Mesodermal cell (in vitro differentiated cells): ENCODE data around the gene MAST4.

Source experiments
- H3K27ac ChIP-seq: 2 replicates; pipeline ENCODE4 v1.7.0; 2013; ENCODE audit warnings: mild to moderate bottlenecking, low read depth, low read length, moderate library complexity; ENCODE audit not compliant: severe bottlenecking
- H3K36me3 ChIP-seq: 2 replicates; pipeline ENCODE4 v1.7.1; 2013; ENCODE audit warnings: mild to moderate bottlenecking, low read length, moderate library complexity; ENCODE audit not compliant: control insufficient read depth, insufficient read depth
- H3K4me1 ChIP-seq: one replicate; pipeline ENCODE4 v1.7.1; 2013; ENCODE audit warnings: mild to moderate bottlenecking, low read length; ENCODE audit not compliant: insufficient read depth, control insufficient read depth, poor library complexity, severe bottlenecking
- H3K4me3 ChIP-seq: 2 replicates; pipeline ENCODE4 v1.7.0; 2013; ENCODE audit warnings: low read length, control low read depth, mild to moderate bottlenecking; ENCODE audit not compliant: insufficient read depth, poor library complexity, severe bottlenecking; ENCODE audit errors: extremely low read depth
- H3K9me3 ChIP-seq: 2 replicates; pipeline ENCODE4 v1.7.1; 2013; ENCODE audit warnings: mild to moderate bottlenecking, low read length, moderate library complexity; ENCODE audit not compliant: control insufficient read depth
- WGBS, 2 experiments: methylation state at CpG; one replicate each; pipeline ENCODE4 v1.1.5; 2013; ENCODE audit warnings: missing lambda C conversion rate in 2 of 2; ENCODE audit not compliant: insufficient coverage in 2 of 2; 5-methylcytosine and 5-hydroxymethylcytosine counted together

Gene MAST4

DNA sequence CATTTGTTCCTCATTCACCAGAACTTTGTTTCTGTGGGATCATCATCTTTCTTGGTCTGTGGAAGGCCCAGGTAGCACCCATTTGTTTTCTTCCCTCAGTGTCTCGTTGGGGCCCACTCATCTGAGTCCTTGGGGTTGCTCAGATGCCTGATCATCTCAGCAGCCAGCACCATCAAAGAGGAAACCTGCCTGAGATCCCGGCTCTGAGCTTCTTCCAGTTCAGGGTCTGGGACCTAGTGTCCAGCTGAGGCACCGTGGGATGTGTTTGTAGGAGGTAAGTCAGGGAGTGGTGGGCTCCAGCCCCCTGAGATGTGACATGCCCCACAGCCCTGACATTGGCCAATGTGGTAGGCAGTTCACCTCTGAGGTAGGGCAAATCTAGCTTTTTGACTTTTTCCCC is 609.8 kb downstream of the MAST4 start:
- H3K36me3 ChIP-seq = no peaks in the 10 kb centered on the region
- H3K4me3 ChIP-seq = no peak overlapping the region
- peaks cover 6% of the 10 kb centered on the region for H3K4me1 ChIP-seq
- H3K27ac ChIP-seq = no peak overlapping the region
- 90 to 92% methylated on average over 1 to 2 of the region's 3 CpGs for WGBS, 2 experiments
- peaks cover 10% of the 10 kb centered on the region for H3K9me3 ChIP-seq

DNA sequence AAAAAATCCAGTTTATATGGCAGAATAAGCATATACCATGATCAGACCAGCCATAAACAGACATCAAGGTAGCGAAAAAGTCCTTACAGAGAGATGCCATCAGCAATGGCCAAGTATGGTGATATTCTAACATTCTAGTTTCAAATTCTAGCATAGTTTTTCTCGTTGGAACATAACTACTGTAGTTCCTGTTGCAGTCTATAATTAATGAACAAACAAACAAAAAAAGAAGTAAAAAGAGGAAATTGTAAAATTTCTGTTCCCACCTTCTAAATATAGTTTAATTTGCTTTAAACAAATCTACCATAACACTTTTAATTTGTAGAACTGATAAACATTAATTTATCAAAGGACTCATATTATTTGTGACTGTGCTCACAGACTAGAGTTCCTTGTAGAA is 610.3 kb downstream of the MAST4 start:
- peaks cover 5% of the 10 kb centered on the region for H3K9me3 ChIP-seq
- H3K4me1 ChIP-seq = peaks cover 6% of the 10 kb centered on the region
- H3K27ac ChIP-seq = no peak overlapping the region
- WGBS, 2 experiments = 100% methylated on average over 1 of the region's 2 CpGs; no CpG with 5 or more reads in 1 of the 2 experiments
- no peak overlapping the region for H3K4me3 ChIP-seq
- no peaks in the 10 kb centered on the region for H3K36me3 ChIP-seq

DNA sequence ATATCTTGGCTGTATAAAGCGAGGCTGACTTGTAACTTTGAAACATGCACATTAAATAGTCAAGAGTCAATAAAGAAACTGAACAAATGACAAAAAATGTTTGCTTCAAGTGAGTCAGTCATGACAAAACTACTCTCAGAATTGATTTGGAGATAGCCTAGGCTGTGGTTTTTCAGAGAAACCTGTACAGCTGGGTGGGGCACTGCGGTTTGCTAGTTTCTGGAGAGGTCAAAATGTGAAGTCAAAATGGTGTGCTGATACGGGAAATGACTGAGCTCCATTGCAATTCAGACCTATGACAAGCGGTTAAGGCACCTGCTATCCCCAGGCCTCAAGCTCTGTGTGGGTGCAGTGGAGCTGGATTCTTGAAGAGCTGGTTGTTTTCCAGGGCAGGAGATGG is 610.7 kb downstream of the MAST4 start:
- H3K27ac ChIP-seq = no peak overlapping the region
- H3K4me1 ChIP-seq = peaks cover 6% of the 10 kb centered on the region
- H3K9me3 ChIP-seq = peaks cover under 1% of the 10 kb centered on the region
- H3K36me3 ChIP-seq = no peaks in the 10 kb centered on the region
- 87 to 96% methylated on average over 3 of the region's 4 CpGs for WGBS, 2 experiments
- no peak overlapping the region for H3K4me3 ChIP-seq

DNA sequence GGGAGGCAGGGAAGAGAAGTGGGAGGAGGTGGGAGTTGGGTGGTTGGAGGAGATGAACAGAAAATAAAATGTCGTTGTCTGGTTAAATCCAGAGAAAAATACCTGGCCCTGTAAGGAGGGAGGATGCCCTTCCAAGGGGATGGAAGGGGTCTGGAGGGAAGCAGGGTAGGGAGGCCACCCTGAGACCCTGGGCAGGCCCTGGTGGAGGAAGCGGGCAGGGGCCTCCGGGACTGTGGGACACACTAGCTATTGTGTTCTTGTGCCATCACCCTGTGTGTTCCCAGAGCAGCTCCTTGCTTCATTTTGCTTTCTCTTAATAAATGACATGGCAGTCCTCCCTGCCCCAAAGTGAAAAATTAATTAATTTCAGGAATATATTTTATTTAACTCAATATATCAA is 612.2 kb downstream of the MAST4 start:
- no peaks in the 10 kb centered on the region for H3K36me3 ChIP-seq
- no peak overlapping the region for H3K27ac ChIP-seq
- peaks cover 6% of the 10 kb centered on the region for H3K4me1 ChIP-seq
- WGBS, 2 experiments = 90 to 97% methylated on average over 3 of the region's 3 CpGs
- H3K9me3 ChIP-seq = no peaks in the 10 kb centered on the region
- H3K4me3 ChIP-seq = no peak overlapping the region

DNA sequence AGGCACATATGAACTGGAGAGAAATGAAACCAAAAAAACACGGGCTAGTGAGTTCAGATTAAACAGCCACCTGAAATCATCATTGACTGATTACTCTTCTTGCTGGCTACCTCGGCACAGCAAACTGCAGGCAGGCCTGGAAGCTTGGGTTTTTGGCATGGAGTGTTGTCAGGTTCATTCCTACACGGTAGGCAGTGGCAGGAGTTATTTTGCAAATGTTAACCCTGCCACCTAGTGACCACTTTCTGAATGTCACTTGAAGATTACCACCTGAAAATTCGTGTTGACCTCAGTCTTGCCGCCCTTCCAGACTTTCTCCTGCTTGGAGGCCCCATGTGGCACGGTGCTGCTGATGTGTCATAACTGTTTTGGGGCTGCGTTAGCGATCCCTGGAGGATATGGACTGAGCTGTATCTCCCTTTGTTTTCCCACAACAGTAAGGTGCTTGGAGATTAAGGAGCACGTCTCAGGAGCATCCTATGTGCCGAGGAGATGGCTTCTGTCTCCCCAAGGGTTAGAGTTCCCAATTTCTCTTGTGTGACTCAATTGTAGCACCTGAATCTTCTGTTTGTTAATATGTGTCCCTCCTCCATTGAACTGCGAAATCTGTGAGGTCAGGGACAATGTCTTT is 613.1 kb downstream of the MAST4 start:
- no peak overlapping the region for H3K27ac ChIP-seq
- WGBS, 2 experiments = 27 to 41% methylated on average over 8 of the region's 11 CpGs
- H3K4me1 ChIP-seq = peaks cover 6% of the 10 kb centered on the region
- no peak overlapping the region for H3K4me3 ChIP-seq
- H3K9me3 ChIP-seq = no peaks in the 10 kb centered on the region
- no peaks in the 10 kb centered on the region for H3K36me3 ChIP-seq

DNA sequence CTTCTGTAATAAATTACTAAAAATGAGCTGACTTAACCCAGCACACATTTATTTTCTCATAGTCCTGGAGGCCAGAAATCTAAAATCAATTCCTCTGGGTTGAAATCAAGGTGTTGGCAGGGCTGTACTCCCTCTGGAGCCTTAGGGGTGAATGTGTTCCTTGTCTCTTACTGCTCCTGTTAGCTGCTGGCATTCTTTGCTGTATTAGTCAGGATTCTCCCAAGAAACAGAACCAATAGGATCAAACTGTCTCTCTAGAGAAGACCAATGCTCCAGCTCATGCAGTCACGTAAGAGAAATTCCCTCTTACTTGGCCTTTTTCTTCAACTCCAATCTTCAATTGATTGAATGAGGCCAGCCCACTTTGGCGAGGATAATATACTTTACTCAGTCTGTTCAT is 615.7 kb downstream of the MAST4 start:
- no peak overlapping the region for H3K27ac ChIP-seq
- peaks cover 12% of the 10 kb centered on the region for H3K4me1 ChIP-seq
- WGBS, 2 experiments = 45 to 94% methylated on average over 1 to 2 of the region's 2 CpGs
- H3K4me3 ChIP-seq = no peak overlapping the region
- H3K9me3 ChIP-seq = no peaks in the 10 kb centered on the region
- no peaks in the 10 kb centered on the region for H3K36me3 ChIP-seq

DNA sequence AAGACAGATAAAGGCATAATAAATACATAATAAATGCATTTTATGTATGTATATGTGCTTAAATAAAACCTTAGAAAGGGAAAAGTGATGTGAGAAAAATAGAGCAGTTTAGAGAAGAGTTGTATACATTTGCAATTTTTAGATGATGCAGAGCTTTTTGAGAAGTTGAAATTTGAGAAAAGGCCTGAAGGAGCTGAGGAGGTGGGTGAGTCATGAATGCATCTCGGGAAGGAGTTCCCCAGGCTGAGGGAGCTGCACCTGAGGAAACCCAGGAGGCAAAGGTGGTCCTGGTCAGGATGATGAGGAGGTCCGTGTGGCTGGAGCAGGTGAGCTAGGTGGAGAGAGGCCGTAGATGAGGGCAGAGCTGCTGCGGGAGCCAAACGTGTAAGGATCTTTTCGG is 617.8 kb downstream of the MAST4 start:
- H3K4me3 ChIP-seq = no peak overlapping the region
- WGBS, 2 experiments = 95 to 100% methylated on average over 5 to 6 of the region's 6 CpGs
- H3K27ac ChIP-seq = no peak overlapping the region
- H3K4me1 ChIP-seq = peaks cover 10% of the 10 kb centered on the region
- no peaks in the 10 kb centered on the region for H3K36me3 ChIP-seq
- H3K9me3 ChIP-seq = no peaks in the 10 kb centered on the region

DNA sequence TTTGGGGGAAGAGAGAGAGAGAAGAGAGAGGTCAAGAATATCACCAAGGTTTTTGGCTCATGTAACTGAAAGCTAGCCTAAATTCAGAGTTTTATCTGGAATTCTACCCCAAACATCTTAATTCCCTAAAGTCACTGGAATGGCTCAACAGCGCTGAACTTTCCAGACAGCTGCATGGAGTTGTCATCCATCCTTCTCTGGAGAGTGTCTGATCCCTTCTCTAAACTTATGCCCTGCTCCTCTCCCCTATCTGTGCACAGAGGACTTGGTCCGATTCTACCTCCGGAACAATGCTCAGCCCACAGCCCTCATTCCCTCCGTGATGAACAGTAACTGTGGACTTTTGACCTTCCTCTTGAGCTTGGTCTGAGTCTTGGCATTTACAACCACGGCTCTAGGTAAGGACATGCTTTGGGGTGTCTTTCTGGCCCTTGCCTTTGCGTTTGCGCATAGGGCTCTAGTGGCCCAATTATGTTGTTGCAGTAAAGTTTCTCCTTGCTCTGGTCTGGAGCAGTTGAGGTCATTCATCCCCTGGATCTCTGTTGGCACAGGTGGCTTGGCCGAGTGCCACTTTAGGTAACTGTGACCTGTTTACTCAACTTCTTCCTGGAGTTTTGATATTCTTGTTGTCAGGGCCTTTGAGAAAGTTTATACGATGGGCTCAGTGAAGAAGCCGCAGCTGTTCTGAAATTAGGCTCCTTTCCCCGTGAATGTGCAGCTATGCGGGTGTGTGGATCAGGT is 618.7 kb downstream of the MAST4 start:
- Histone ChIP-seq H3K27ac (no peak overlapping the region), H3K9me3 (no peaks in the 10 kb centered on the region), H3K4me3 (no peak overlapping the region), H3K36me3 (no peaks in the 10 kb centered on the region), H3K4me1 (peaks cover 7% of the 10 kb centered on the region)
- WGBS, 2 experiments = 96 to 97% methylated on average over 9 to 10 of the region's 12 CpGs

DNA sequence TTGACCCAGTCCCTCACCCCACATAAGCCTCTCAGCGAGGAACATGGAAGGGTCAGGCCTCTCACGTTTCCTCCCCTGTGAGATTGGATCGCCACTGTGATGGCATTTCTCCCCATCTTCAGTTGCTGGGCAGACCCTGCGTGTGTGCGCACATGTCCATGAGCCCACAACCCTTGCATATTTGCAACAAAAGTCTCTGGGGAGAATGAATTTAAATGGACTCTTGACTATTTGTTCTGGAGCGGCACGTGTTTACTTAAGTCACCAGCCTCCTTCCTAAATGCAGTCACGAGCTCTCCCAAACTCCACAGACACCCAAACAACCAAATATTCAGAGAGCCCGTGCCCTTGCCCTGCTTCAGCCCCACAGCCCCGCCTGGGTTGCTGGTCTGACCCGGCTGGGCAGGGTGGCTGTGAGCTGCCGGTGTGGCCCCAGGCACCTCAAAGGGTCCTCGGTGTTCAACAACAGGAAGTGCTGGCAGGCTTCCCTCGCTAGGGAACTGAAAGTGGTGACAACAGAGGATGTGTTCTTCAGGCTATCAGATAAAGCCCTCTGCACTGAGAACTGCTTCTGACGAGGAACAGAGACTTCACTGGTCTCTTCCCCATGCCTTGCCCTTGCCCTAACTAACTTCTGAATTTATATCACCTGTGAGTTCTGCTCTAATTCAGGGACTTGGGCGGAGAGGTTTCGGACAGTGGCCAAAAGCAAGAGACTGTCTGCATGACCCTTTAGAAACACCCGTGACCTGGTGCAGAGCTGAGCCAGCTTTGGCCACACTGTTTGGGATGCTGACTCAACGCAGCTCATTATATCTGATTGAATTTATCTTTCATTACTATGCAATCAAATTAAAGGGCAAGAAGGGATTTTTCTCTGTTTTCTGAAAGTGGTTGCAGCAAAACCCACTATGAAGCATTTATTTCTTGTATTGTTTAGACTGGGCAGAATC is 619.6 kb downstream of the MAST4 start:
- H3K27ac ChIP-seq = no peak overlapping the region
- H3K4me1 ChIP-seq = peaks cover 7% of the 10 kb centered on the region
- 75 to 81% methylated on average over 13 to 17 of the region's 19 CpGs for WGBS, 2 experiments

DNA sequence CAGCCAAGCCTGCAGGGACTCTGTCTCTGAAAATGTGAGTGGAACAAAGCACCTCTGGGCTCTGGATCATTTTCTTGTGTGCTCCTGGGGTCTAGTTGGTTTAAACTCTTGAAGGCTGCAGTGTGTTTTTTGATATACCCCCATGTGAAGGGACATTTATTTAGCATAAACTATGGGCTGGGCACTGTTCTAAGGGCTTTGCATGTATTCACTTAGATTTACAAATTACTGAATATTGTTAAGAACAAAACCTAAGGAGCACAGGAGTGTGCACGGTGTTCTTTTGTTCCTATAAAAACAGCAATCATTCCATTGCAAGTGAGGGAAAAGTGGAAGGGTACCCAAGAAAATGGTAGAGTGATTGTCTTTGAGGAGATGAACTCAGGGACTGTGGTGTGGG is 620.4 kb downstream of the MAST4 start:
- Histone ChIP-seq H3K4me3 (no peak overlapping the region), H3K9me3 (no peaks in the 10 kb centered on the region), H3K4me1 (peaks cover 7% of the 10 kb centered on the region), H3K36me3 (no peaks in the 10 kb centered on the region), H3K27ac (no peak overlapping the region)
- no CpG with 5 or more reads among the region's 1 CpG for WGBS, 2 experiments

More for the DNA sequence above, 619.6 kb downstream of the MAST4 start:
- Histone ChIP-seq H3K4me3 (no peak overlapping the region), H3K9me3 (no peaks in the 10 kb centered on the region), H3K36me3 (no peaks in the 10 kb centered on the region)
